GM19193 (cell line): ENCODE measurements around the gene ZFP36.
A peak's percentile ranks its signal among the peaks of the same experiment; 100 is the strongest.

ENCODE experiments used
- POLR2A ChIP-seq: IDR thresholded peaks from 4 replicates; pipeline ENCODE4 v1.6.1; 2011; ENCODE audit not compliant: insufficient read depth, insufficient read length; ENCODE audit errors: extremely low read depth

The ZFP36 gene, protein sequence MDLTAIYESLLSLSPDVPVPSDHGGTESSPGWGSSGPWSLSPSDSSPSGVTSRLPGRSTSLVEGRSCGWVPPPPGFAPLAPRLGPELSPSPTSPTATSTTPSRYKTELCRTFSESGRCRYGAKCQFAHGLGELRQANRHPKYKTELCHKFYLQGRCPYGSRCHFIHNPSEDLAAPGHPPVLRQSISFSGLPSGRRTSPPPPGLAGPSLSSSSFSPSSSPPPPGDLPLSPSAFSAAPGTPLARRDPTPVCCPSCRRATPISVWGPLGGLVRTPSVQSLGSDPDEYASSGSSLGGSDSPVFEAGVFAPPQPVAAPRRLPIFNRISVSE

DNA sequence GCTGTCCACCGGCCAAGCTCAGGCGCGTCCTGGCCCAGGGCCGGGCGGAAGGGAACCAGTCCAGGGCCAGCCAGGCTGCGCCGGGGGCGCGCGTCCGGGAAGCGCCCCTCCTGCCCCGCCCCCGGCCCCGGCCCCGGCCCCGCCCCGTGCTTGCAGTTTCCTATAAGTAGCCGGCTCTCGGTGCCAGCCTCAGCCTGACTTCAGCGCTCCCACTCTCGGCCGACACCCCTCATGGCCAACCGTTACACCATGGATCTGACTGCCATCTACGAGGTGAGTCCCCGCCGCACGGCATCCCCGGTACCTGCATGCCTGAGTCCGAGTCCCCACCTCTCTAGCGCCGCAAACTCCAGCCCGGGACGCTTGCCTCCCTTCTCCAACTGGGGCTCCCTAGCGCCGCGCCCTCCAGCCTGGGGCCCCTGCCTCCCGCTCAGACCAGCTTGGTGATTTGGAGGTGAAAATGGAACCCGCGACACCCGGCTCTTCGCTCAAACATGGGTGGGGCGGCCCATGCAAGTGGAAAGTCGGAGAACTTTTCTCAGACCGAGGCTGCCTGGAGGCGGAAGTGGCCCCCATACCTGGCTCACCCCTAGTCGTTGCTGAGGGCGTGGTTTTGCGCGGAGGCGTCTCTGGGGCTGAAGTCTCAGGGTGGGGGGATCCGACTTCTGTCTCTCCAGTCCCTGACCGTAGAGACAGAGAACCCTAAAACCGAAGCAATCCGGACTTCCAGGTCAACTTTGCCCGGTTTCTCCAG lies at the start of gene ZFP36:
Gene ZFP36 (plus strand): TSS at position 192 of the 754 bp plus-strand sequence. CDS start 58 bp downstream, at position 250.
- peak; percentile 100 for TF ChIP-seq POLR2A

DNA sequence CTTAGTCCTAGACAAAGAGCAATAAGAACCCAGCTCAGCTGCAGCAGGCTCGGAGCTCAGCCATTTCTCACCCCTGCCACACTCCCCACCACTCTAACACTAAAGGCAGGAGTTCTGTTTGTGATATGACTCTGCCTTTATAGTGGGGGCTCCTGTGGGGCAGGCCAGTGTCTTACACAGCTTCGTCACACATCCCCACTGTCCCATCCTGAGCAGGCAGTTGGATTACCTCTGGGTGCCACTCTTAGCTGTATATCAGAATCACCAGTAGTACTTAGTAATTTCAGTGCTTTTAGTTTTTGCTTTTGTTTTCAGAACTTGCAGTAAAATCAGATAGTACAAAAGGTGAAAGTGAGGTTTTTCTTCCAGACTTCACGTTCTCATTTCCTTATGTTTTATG lies 47.6 kb upstream of the ZFP36 start:
- TF ChIP-seq POLR2A: no peak

DNA sequence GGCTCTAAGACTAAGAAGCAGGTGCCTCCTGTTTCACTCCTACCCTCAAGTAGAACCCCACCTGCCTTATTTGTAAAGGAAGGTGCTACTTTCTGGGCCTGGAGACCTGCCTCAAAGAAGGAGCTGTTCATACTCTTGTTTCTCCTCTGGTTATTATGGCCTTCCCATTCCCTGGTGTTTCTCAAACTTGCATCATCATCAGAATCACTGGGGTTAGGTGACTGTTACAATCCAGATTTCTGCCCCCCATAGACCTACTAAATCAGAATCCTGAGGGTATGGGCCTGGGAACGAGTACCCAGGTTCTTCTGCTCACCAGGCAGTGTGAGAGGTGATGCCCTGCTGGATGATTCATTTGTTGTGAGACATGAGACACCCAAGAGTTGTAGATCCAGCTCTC lies 46.0 kb upstream of the ZFP36 start:
- TF ChIP-seq POLR2A: no peak

DNA sequence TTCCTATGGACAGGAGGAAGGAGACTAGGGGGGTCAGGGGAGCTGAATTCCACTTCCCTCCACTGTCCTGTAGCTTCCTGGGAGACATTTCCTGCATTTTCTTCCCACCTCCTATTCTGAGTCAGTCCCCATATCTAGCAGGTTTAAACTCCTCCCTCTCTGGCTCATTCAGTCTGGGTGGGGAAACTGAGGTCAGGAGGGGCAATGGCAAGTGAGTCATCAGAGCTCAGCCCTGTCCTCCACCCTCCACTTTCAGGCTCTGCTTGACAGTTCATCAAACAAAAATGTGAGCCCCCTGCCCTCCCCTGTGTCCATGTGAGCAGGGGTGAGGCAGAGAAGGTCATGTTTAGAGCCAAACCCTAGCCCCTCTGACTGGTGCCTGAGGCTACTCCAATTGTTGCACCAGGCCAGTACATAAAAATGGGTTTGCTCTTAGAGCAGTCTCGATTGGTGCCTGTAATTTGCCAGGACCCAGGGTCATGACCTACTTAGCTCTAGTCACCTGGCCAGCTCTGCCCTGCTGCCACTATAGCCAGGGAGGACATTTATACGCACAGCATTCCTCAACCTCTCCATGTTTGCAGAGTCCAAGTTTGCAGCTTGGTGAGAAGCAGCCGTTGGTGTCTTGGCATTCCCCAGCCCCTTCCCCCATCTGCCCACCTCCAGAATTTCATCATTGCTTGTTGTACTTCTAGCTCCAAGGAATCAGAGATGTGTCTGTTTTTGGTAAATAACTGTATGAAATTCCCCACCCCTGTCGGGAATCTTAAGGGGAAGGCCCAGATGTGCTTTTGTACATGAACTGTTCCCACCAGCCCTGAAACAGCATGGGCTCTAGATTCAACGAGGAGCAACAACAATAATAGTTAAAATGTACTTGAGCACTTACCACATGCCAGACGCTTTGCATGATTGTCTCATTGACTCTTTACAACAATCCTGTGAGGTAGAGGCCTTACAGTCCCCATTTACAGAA lies 43.7 kb upstream of the ZFP36 start:
- no peak for TF ChIP-seq POLR2A

DNA sequence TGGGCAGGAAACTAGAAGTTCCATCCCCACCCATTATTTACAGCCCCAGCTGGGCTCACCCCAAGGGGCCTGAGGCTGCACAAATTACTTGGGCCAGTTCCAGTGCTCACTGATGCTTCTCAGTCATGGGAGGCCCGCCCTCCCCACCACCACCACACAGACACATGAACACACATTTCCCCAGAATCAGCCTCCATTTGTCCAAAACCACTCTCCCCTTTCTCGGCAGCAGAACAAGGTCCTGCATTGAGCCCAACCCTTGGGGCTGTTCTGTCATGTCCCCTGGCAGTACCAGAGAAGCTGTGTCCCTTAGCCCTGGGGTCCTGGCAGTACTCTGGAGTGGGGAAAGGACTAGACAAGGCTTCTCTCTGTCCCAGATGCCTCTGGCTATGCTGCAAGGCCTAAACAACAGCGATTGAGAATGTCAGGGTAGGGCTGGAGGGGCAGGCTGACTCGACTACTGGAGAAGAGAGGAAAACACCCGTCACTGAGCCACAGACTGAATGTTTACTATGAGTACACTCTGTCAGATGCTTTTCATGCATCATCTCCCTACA lies 42.7 kb upstream of the ZFP36 start:
- TF ChIP-seq POLR2A: no peak

GRCh38 chr19:39365531-39365930 lies 41.1 kb upstream of the ZFP36 start:
- no peak for TF ChIP-seq POLR2A

- no peak for TF ChIP-seq POLR2A
These were observed 37.4 kb upstream of the ZFP36 start for GRCh38 chr19:39369200-39369599.

DNA sequence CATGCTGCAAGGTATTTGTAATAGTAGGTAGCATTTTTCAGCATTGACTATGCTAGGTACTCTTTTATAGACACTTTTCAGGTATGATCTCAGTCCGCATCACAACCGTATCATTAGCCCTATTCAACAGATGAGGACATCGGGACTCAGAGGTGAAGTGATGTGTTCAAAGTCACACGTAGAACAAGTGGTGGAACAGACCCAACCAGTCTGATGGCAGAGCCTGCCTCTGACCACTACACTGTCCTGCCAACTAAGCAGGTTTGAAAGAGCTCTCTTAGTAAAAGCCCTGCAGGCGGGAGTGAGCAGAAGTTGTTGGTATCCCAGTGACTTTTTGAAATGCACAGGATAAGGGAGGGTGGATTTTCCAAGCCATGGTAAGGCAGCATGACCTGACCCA lies 35.9 kb upstream of the ZFP36 start:
- TF ChIP-seq POLR2A: no peak

- TF ChIP-seq POLR2A: no peak
These were observed 34.4 kb upstream of the ZFP36 start for GRCh38 chr19:39372047-39372802.

GRCh38 chr19:39372941-39373340 lies 33.7 kb upstream of the ZFP36 start:
- no peak for TF ChIP-seq POLR2A

DNA sequence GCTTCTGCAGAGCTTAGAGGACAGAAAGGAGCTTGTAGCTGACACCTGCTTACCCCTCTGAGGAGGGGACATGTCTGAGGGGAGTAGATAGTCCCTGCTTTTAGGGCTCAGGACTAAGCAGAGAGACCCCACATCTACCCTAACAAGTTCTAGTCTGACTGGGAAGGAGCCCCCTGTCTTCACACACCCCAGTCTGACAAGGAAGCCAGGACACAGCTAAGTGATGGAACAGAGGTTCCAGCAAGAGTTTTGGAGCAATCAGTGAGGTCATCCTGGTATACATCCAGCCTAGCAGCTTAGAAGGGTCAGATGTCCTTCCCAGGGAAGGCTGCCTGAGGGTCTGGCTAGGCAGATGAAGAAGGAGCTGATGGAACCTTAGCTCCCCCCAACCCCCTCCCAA lies 30.7 kb upstream of the ZFP36 start:
- TF ChIP-seq POLR2A: no peak

DNA sequence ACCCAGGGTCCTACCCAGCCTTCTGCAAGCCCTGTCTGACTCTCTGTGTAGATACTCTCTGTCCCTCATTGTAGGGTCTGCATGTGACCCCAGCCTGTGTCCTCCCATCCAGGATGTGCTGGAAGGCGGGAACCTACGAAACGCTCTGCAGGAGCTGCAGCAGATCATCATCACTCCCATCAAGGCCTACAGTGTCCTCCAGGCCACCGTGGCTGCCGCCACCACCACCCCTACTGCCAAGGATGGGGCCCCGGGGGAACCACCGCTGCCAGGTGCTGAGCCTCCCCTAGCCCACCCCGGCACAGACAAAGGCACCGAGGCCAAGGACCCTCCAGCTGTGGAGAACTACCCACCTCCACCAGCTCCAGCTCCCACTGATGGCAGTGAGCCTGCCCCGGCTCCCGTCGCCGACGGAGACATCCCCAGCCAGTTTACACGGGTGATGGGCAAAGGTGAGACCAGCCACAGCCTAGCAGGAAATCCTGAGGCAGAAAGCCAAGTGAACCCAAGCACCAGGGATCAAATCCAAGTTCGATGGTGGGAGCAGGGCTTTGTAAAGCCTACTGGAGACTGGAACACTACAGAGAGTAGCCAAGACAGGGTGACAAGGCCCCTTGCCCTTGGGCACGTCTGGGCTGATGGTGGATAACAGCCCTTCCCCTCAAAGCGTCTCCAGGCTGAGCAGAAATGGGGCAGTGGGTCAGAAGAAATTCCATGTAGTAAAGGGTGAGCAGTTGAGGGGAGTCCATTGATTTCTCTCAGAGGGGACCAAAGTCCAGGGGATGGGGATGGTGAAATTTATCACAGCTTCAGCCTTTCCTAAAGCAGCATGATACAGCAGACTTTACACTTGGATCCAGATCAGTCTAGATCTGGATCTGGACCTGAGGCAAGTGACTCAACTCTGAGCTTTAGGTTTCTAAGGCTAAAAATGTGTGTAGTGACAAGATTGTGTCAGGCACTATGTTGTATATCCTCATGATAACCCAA lies 29.0 kb upstream of the ZFP36 start:
- TF ChIP-seq POLR2A: no peak

GRCh38 chr19:39379865-39380396 lies 26.7 kb upstream of the ZFP36 start:
- TF ChIP-seq POLR2A: no peak
